GM12872 (cell line): ENCODE data around the gene GCNT1.

Source experiments
- TF ChIP-seq, protein P1 (sequence below): IDR thresholded peaks from 3 replicates; pipeline ENCODE4 v1.5.1; 2011; ENCODE audit warnings: low read depth, mild to moderate bottlenecking, low read length, moderate library complexity; ENCODE audit not compliant: insufficient read depth

GCNT1 gene

DNA sequence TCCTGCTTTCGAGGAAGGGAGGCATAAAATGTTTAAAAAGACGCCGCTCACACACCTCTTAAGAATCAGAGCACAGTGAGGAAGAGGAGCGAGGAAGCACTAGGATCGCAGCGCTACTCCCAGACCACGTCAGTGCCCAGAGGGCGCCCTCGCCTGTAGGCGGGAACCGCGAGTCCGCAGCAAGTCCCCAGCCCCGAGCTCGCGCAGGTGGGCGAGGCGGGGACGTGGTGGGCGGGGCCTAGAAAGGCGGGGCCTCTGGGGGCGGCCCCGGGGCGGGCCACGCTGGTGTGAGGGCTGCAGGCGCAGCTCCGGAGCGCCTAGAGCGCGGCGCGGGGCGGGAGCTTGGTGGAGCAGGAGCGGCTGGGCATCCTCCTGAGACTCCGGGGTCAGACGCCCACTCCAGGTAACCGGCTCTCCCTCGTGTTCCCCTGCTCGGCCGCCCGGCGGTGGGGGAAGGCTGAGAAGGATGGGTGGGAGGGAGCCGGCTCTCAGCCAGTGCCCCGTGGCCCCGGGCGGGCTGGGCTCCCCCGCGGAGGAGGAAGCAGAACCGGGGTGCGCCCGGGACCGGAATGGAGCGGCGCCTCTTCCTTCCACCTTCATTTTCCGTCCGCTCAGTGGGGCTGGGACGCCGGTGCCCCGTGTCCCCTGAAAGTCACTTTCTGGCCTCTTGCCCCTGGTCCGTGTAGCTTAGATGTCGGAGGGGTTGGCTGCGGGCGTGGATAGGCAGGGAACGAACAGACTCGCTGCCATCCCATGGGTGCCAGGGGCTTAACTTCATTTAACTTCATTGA is at the start of gene GCNT1:
TSS of gene GCNT1 (plus strand) at position 280 of the 791 bp plus-strand sequence. CDS start 43,200 bp downstream, outside the sequence.
- TF ChIP-seq, protein P1, sequence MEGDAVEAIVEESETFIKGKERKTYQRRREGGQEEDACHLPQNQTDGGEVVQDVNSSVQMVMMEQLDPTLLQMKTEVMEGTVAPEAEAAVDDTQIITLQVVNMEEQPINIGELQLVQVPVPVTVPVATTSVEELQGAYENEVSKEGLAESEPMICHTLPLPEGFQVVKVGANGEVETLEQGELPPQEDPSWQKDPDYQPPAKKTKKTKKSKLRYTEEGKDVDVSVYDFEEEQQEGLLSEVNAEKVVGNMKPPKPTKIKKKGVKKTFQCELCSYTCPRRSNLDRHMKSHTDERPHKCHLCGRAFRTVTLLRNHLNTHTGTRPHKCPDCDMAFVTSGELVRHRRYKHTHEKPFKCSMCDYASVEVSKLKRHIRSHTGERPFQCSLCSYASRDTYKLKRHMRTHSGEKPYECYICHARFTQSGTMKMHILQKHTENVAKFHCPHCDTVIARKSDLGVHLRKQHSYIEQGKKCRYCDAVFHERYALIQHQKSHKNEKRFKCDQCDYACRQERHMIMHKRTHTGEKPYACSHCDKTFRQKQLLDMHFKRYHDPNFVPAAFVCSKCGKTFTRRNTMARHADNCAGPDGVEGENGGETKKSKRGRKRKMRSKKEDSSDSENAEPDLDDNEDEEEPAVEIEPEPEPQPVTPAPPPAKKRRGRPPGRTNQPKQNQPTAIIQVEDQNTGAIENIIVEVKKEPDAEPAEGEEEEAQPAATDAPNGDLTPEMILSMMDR, result peak; percentile 55

DNA sequence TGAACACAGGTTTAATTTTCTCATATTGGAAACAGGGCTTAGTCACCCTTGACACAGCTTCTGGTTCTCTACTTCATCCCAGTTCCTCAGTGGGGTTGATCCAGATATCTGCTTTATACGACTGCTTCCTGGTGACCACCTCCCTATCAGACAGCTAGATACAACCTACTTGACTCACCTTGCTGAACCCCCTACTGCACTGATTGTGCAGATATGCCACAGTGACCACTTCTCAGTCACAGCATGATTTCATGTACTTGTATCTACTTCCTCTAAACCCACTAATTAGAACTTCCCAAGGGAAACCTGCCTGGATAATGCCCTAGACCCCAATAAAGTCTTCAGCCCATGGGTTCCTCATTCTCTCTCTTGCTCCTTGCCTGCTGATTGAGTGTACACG is 46.3 kb upstream of the GCNT1 start:
- TF ChIP-seq, protein P1, result no peak

DNA sequence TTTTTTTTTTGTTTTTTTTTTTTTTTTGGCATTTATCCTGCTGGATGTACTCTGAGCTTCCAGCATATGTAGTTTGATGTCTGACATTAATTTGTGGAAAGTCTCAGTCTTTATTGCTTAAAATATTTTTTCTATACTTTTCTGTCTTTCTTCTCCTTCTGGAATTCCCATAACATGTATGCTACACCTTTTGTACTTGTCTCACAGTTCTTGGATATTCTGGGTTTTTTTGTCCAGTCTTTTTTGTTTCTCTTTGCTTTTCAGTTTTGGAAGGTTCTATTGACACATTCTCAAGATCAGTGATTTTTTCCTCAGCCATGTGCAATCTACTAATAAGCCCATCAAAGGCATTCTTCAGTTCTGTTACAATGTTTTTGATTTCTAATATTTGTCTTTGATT is 45.3 kb upstream of the GCNT1 start:
- TF ChIP-seq, protein P1, result no peak

DNA sequence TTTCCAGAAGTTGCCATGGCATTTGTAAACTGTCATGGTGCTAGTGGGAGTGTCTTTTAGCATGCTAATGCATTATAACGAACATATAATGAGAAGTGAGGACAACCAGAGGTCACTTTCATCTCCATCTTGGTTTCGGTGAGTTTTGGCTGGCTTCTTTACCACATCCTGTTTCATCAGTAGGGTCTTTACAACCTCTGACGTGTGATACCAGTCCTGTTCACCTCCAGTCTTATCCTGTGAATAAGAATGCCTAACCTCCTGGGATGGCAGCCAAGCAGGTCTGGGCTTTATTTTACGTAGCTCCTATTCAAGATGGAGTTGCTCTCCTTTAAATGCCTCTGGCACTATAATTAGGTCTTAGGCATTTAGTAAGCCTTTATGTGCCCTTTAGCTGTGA is 44.3 kb upstream of the GCNT1 start:
- TF ChIP-seq, protein P1, result no peak

DNA sequence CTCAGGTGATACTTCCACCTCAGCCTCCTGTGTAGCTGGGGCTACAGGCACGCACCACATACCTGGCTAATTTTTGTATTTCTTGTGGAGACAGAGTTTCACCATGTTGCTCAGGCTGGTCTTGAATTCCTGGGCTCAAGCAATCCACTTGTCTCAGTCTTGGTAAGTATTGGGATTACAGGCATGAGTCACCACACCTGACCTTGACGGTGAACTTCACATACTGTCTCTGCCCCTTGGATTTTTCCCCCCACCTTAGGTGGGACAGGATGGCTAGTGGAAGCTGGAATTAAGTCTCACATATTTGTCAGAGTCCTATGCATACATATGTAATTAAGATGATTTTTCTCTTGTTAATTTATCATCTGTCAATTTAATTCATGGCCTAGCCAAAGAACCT is 43.8 kb upstream of the GCNT1 start:
- TF ChIP-seq, protein P1, result no peak

DNA sequence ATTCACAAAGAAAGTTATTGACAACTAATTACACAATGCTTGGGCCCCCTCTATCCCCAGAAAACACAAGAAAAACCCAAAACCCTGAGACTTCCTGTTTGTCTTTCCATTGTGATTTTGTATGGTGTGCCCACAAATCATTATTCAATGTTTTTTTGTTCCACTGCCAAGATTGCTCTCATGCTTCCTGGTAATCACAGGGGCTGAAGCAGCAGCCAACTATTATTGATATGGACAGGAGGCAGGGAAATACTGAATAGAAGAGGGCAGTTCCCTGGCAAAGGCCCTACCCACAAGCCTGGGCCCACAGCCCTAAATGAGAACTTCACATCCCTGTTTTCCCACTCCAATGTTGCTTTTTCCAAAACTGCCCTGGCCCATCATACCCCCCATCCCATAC is 43.3 kb upstream of the GCNT1 start:
- TF ChIP-seq, protein P1, result no peak

DNA sequence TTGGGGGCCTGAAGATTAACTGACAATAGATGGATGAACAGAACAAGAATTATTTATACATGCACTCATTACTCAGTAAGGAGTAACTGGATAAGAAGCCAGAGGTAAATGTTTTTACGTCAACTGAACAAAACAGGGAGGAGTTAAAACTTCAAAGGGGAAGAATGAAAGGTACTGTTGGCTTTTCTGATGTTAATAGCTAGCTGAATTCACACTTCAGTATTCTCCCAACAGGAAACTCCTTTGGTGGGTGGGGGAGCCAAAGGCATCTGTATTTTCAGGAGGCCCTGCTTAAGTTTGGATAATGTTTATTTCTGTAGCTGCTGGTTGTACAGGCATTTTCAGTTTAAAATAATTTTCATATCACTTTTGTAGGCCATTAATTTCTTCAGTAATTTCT is 41.6 kb upstream of the GCNT1 start:
- TF ChIP-seq, protein P1, result no peak
